NCI-H2227 (cell line): Measurements from ENCODE around the gene MTUS2.
"Not testable (repeated sequence)": the region's sequence is repeated elsewhere in the genome, so short reads cannot be mapped to it uniquely, and the experiment has no call there.

Experiments used
- DNase-seq: peaks from one replicate; lab custom pipeline; 2025; ENCODE audit not compliant: unreplicated experiment; lab: John Stamatoyannopoulos, UW

MTUS2 gene

GRCh38 chr13:29210676-29211075 lies 390.5 kb downstream of the MTUS2 start:
- DNase-seq: no peak

- DNase-seq: not testable (repeated sequence)
Observed at GRCh38 chr13:29211162-29211561, 391.0 kb downstream of the MTUS2 start.

- DNase-seq: no peak
Observed at GRCh38 chr13:29222458-29222857, 402.3 kb downstream of the MTUS2 start.

- DNase-seq: no peak
Observed at GRCh38 chr13:29224206-29224605, 404.1 kb downstream of the MTUS2 start.

- DNase-seq: no peak
Observed at GRCh38 chr13:29227576-29227975, 407.4 kb downstream of the MTUS2 start.

GRCh38 chr13:29230299-29230845 lies 410.2 kb downstream of the MTUS2 start:
- no peak for DNase-seq

- DNase-seq: no peak
Observed at GRCh38 chr13:29239653-29240525, 419.8 kb downstream of the MTUS2 start.

GRCh38 chr13:29254626-29255370 lies 434.7 kb downstream of the MTUS2 start:
- DNase-seq: no peak

- DNase-seq: no peak
Observed at GRCh38 chr13:29255567-29255966, 435.4 kb downstream of the MTUS2 start.

GRCh38 chr13:29260684-29261083 lies 440.5 kb downstream of the MTUS2 start:
- DNase-seq: no peak

- DNase-seq: no peak
Observed at GRCh38 chr13:29266261-29266660, 446.1 kb downstream of the MTUS2 start.

GRCh38 chr13:29266756-29267733 lies 446.9 kb downstream of the MTUS2 start:
- DNase-seq: no peak

GRCh38 chr13:29270271-29270985 lies 450.3 kb downstream of the MTUS2 start:
- DNase-seq: no peak

- DNase-seq: no peak
Observed at GRCh38 chr13:29271606-29272005, 451.5 kb downstream of the MTUS2 start.

- no peak for DNase-seq
Observed at GRCh38 chr13:29279356-29280254, 459.5 kb downstream of the MTUS2 start.

GRCh38 chr13:29281932-29282495 lies 461.9 kb downstream of the MTUS2 start:
- no peak for DNase-seq

GRCh38 chr13:29284726-29285125 lies 464.6 kb downstream of the MTUS2 start:
- DNase-seq: no peak

GRCh38 chr13:29287237-29287636 lies 467.1 kb downstream of the MTUS2 start:
- no peak for DNase-seq

GRCh38 chr13:29292045-29292444 lies 471.9 kb downstream of the MTUS2 start:
- DNase-seq: no peak
